Stimulated activated CD4-positive, alpha-beta T cell treated with anti-CD3 and anti-CD28 coated beads, Interleukin-12 subunit alpha, Interleukin-12 subunit beta, amount 100 ng/mL, for 24 hours (primary cell): Measurements from ENCODE around the gene JADE3.
A peak's percentile ranks its signal among the peaks of the same experiment; 100 is the strongest.

Experiments used
- DNase-seq, 2 experiments: peaks; one replicate each; pipeline ENCODE4 v3.0.0-alpha.2; 2020; ENCODE audit warnings: low read depth in 2 of 2

JADE3 gene

DNA sequence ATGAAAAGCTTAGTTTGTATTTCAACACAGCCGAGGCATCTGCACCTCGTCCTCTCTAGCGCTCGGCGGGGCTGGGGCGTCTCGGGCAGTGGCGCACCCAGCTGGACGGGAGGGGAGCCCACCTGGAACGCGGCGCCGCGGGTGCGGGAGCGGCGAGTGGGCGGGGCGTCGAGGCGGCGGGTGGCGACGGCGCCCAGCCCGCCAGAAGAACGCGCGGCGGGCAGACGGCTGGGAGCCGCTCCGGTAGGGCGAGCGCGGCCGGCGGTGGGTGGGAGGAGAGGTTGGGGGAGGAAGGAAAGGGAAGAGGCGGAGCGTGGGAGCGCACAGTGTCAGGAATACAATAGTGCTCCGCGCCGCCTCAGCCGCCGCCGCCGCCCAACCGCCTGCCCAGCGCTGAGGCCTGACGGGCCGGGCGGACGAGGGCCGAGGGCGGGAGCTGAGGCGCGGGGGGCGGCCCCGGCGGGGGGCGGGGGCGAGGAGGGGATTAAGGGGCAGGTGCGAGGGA is at the start of gene JADE3:
TSS of gene JADE3 (plus strand) at position 324 of the 505 bp plus-strand sequence. CDS start 72,474 bp downstream, outside the sequence.
- peak in 1 of 2 experiments; percentile 8 for DNase-seq

DNA sequence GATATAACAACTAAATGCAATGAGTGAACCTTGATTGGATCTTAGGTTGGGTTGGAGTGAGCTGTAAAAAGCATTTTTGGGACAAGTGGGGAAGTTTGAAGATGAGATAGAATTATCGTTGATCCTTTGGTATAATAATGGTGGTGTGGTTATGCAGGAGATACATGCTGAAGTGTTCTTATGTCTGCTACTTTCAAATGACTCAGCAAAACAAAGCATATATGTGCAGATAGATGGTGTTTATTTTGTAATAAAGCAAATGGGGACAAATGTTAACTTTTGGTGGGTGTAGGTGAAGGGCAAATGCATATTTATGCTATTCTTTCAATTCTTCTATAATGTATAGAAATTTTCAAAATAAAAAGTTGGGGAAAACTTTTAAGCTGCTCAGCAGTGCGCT is 49.1 kb upstream of the JADE3 start:
- DNase-seq: no peak

DNA sequence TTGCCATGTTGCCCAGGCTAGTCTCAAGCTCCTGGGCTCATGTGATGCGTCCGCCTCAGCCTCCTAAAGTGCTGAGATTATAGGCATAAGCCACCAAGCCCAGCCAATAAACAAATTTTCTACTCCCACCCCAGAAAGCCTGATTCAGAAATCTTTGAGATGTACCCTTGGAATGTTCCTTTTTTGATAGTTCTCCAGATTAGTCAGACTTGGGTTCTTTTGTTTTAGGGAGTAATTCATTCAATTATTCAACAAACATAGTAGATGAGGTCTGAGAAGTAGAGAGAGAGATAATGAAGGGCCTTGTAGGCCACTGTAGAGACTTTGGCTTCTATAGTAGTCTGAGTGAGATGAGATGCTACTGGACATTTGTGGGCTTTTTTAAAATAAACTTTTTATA is 47.6 kb upstream of the JADE3 start:
- DNase-seq: no peak

DNA sequence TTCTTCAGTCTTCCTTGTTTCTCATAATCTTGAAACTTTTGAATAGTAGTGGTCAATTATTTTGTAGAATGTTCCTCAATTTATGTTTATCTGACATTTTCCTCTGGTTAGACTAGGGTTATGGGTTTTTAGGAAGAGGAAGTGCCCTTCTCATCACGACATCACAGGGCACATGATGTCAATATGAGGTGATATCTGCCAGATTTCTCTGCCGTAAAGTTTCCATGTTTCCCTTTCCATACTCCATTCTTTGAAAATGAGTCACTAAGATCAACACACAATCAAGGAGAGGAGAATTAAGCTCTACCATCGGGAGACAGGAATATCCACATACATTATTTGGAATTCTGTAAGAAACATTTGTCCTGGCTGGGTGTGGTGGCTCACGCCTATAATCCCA is 46.9 kb upstream of the JADE3 start:
- no peak for DNase-seq

DNA sequence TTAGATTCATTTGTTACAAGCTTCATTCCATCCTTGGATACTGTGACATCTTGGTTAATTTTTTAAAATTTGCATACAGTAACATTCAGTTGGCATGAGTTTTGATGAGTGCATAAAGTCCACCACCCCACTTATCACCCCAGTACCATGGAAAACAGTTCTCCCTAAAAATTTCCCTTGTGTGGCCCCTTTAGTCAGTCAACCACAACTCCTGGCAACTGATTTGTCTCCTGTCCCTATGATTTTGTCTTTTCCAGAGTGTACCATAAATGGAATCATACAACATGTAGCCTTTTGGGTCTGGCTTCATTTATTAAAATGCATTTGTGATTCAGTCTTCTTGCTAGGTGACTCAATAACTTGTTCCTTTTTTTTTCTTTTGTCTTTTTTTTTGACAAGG is 45.5 kb upstream of the JADE3 start:
- no peak for DNase-seq

DNA sequence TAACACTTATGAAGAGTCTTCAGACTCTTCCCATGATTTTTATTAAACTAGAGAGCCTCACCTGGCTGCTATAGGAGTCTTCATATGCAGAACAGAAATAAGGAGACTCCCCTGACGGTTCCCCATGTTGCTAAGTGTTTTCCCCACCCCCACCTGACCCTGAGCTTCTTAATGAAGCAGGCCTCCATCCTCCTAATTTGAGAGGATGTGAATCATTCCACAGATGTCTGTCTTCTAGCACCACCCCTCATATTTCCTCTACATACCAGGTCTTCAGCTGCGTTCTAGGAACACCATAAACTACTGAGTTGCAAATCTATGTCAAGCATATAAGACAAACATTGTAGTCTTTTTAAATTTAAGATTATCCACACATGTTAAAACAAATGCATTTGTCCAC is 38.5 kb upstream of the JADE3 start:
- no peak for DNase-seq

DNA sequence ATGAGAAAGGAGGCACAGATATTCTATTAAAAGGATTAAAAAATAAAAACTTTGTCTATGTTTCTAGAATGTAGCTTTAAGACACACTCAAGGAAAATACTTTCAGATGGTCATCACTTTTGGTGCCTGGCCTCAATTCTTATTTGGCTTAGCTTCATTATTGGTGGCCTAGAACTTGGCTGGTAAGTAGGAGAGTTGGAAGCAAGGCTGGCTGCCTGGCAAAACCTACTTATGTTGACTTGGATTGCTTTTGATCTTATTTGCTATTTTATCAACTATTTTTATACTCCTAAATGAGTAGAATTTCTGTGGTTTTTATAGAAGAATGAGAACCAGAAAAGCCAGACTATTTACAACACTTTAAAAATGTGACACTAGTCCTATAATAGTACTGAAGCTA is 35.3 kb upstream of the JADE3 start:
- DNase-seq: no peak

DNA sequence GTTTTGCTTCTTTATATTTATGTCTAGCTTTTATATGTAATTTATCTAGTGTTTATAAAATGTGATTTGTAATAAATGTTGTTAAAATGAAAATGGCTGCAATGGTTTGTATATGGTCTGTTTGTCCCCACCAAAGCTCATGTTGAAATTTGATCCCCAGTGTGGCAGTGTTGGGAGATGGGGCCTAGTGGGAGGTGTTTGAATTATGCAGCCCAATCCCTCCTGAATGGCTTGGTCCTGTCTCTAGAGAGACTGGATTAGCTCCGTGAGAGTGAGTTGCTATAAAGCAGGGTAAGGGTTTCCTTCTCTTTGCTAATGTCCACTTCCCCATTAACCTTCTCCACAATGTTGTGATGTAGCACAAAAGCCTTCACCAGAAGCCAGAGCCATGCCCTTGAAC is 30.0 kb upstream of the JADE3 start:
- no peak for DNase-seq

DNA sequence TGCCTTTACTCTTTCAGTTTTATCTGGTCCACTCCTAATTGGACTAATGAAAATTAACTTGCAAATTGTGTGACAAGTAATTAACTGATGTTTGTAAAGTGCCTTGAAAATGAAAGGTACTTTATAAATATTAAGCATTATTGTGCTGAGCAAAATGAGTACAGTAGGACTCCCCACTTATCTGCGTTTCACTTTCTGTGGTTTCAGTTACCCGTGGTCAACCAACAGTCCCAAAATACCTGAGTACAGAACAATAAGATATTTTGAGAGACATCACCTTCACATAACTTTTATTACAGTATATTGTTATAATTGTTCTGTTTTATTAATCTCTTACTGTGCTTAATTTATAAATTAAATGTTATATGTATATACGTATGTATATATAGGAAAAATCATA is 27.4 kb upstream of the JADE3 start:
- DNase-seq: no peak

DNA sequence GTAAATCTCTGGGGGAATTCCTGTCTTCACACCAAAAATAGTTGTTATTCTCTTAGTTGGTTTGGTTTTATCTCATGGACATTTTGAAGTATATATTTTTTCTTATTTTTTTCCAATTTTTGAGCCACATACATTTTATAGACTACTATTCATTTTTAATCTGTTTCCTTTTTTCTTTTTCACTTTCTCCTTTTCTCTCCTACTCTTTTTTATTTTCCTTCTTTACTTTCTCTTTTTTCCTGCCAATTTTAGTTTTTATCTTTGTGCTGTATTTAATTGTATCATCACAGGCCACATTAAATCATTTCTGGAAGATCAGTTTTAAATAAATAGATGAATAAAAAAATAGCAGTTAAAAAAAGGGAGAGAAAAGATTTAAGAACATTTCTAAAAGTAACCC is 14.0 kb upstream of the JADE3 start:
- no peak for DNase-seq

DNA sequence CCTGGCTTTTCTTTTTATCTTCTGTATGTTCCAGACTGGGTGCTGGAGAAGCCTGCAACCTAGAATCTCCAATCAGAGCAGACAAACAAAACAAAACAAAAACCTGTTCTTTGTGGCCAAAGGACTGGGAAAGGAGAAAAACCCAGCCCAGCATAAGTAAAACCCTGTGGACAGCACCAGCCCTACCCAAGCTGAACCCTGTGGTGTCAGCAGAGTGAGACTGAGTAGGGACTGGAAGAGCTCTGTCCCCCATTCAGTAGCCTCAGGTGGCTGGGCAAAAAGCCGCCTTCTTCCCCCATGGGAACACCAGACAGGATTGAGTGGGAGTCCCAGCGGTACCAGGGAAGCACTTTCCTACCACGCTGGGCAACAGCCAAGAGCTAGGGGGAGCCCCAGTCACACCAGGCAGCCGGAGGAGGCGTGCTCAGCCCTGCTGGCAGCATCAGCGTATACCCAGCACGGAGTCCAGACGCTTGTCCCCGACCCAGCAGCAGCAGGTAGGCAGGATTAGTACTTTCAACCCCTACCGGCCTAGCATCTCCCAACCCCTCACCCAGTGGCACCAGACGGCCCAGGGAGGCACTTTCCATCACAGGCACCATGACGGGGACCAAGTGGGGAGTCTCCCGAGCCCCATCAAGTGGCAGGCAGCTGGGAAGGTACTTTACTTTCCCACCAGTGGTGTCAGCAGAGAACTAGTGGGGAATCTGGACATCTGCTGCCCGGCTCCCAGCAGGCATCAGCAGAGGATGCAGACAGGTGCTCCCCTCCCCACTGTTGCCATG is 8.6 kb upstream of the JADE3 start:
- DNase-seq: peak in 1 of 2 experiments; percentile 21

DNA sequence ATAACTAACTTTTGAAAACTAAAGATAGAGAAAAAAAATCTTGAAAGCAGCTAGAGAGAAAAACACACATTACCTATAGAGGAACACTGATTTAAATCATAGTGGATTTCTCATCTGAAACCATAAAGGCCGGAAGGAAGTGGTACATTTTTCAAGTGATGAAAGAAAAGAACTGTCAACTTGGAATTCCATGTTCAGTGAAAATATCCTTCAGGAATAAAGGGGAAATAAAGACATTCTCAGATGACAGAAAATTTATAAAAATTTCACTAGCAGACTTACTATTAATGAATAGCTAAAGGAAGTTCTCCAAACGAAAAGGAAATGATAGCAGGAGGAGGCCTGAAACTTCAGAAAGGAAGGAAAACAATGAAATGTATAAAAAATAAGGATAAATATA is 7.6 kb upstream of the JADE3 start:
- DNase-seq: no peak

DNA sequence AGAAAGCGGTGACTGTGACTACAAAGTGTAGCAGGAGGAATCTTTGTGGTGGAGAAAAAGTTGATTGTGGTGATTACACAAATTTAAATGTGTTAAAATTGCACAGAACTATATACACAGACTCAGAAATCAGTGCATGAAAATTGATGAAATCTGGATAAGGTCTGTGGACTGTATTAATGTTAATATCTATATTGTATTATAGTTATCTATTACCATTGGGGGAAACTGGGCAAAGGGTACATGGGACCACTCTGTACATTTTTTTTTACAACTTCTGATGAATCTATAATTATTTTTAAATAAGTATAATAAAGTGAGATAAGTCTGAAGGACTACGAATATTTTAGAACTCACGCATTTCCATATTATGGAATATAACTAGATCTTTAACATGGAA is 1.8 kb upstream of the JADE3 start:
- no peak for DNase-seq

DNA sequence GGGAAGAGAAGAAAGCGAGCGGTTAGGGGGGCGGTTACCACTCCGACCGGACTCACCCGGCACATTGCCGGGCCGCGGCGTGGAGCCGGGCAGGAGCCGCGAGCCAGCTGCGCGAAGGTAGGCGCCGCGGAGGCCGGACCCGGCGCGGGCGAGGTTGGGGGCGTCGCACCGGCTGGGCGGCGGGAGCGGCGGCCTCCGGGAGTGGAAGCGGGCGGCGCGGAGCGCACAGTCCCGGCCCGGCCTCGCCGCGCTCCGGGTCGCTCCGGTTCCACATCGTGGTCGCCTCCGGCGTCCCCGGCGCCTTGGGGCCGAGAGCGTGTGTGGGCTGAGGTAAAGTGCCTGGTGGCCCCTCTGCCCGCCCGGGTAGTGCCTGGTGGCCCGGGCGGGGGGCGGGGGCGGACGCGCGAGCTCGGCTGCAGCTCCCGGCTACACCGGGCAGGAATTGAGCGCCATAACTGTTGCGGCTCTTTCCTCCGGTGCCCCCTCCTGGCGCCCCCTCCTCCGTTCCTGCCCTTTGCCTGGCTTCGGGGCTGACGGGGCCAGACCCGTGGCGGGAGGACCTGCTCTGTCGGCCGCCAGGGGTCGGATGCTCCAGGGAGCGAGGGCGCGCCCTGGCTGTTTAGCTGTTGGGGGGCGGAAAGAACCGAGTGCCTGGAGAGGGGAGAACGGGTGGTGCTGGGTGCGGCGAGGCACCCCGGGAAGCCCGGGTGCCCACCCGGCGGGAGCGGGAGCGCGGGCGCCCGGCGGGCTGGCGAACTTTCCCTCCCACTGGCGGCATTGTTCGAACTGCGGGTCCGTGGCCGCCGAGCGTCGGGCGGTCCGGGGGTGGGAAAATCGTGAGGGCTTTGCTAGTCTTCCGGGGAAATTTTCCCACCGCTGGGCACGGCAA is 626 bp downstream of the JADE3 start:
- peak in 1 of 2 experiments; percentile 16 for DNase-seq

DNA sequence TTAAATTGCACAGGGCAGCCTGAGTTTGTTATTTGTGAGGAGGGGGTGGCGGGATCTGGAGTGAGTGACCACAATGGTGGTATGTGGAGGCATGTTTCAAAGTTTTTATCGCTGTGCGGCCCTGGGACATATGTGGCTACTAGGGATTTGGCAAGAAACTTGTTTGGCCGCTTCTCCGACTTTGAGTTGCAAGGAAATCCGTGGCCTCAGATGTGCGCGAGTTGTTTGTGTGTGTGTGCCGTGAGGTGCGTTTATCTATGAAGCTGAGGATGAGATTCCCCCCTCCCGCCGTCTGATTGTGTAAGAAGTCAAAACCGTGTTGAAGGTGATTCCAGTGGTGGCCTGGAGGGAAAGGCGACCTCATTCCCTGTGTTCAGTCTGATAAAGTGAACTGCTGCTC is 1.4 kb downstream of the JADE3 start:
- DNase-seq: no peak

DNA sequence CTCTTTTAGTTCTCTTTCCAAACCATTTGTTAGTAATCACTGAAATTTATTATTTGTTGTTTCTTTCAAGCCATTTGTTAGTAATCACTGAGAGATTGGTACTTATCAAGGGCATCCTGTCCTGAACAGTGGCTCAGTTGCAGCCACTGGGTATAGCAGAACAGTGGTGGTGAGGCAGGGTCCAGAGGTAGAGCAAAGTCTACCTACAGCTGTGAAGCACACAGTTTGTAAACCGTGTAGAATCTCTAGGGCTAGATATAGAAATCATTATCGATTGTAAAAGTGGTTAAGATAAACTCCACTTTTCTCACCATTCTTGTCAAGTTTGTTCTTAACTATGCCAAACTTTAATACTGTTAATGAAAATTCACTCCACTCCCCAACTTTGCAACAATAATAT is 4.1 kb downstream of the JADE3 start:
- no peak for DNase-seq

DNA sequence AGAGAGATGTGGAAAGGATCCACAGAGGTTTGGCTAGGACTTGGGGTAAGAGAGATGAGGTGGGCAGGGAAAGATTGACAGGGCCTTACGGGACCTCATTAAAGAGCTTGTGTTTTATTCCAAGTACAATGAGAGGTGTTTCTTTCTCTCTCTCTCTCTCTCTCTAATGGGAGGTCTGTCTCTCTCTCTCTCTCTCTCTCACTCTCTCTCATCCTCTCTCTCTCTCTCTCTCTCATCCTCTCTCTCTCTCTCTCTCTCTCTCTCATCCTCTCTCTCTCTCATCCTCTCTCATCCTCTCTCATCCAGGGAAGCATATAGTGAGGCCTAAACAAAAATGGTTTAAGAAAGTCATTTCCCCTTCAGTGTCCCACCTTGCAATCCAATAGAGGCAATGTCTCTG is 5.4 kb downstream of the JADE3 start:
- no peak for DNase-seq

DNA sequence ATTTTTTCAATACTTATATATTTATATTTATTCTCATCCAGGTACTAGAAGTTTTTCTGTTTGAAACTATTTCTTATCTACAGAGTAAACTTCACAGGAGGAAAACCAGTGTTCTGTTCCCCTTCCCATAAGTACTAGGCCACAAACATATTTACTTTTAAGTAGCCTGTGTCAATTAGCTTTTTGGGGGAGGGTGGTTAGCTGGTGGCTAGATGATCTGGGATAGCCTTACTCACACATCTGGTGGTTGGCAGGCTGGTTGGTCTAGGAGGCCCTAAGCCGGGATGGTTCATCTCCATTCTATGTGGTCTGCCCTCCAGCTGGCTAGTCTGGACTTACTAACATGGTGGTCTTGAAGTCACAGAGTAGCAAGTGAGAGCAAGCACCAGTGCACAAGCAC is 6.2 kb downstream of the JADE3 start:
- DNase-seq: no peak

DNA sequence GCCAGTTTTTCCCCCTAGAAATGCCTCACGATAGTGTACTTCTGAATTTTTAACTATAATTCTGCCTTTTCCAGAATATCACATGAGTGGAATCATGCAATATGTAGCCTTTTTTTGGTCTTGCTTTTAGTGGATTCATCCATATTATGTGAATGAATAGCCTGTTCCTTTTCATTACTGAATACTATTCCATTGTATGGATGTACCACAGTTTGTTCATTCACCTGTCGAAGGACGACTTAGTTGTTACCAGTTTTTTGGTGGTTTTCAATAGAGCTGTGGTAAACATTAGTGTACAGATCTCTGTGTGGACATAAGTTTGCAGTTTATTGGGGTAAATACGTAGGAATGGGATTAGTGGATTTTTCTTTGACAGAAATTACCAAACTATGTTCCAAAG is 8.0 kb downstream of the JADE3 start:
- no peak for DNase-seq

DNA sequence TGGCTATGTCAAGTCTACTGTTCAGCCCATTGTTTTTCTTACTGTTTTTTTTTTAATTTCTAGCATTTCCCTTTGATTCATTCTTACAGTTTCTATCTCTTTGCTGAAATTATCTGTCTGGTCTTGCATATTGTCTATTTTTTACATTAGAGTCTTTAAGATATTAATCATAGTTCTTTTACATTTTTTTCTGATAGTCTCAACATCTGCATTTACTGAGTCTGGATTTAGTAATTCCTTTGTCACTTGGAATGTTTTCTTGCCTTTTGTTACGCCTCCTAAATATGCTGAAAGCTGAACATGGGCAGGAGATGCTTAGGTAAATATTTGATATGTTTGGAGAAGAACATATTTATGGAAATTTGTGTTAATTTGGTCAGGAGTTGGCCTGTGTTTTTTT is 10.4 kb downstream of the JADE3 start:
- no peak for DNase-seq

DNA sequence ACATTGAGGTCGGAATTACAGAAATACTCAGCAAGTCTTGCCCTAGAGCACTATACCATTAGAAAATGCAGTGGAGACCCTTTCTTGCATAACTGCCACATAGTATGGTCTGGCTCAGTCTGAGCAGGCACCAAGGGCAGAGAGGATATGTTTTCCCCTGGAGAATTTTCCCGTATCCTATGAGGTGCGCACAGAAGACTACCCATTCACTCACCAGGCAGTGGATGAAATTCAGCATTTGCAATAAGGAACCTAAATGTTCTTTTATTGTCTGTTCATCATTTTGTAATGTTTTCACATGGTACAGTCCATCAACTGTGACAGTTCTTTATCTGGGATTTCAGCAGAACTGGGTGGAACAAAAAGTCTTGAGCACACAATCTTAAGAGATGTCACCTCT is 15.5 kb downstream of the JADE3 start:
- no peak for DNase-seq

DNA sequence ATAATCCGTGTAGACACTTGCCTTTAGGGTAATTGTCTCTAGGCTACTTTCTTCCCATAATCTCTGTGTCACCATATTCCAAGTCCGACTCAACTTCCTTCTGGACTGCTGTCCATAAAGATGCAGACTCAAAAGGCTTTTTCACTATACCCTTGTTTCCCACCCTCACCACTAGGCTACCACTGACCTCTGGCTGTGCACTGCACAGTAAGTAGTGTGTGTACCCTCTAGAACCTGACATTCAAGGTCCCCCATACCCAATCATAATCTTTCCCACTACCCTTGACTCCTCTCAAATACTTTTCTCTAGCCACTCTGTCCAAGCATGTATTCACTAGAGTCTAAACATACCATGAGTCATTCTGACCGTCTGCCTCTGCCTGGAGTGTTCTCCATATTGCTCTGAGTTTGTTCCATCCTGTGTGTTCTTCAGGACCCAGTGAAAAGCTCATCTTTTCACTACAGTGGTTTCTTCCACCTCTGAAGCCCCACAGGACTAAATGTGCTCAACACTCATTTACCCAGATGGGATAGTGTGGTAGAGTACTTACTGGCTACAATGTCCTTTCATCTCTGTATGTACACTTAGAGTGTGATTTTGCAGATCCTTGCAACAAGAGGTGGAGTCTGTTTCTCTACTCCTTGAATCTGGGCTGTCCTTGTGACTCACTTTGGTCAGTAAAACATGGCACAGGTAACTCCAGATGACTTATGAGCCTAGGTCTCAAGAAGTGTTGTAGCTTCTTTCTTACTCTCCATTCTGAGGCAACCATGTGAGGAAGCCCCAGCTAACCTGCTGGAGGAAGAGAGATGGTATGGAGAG is 17.4 kb downstream of the JADE3 start:
- DNase-seq: no peak
